ENCODE measurements around the gene SCGB2B2.

DNA sequence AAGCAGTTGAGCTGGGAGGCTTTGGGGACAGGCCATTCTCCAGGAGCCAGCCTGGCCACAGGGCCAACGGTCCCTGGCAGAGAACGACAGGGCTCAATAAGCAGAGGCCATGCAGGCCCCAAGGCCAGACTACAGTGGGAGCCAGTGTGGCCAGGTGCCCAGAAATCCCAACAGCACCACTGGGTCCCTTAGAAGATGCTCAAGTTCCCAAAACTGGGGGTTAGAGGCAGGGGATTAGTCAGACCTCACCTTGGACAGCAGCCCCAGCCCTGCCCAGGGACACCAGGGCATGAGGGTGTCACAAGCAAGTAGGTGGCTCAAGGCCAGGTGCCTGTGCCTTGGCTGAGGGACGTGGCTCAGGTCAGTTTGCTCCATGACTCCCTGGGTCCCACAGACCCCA is 12.8 kb downstream of the SCGB2B2 start:
- no peak for TF ChIP-seq POLR2A (IDR thresholded peaks at IDR 0.05; ENCODE audit: low read depth, low read length)
- no peak for TF ChIP-seq FOS (IDR thresholded peaks at IDR 0.05; ENCODE audit: low read depth, low read length)
- TF ChIP-seq, protein P1, sequence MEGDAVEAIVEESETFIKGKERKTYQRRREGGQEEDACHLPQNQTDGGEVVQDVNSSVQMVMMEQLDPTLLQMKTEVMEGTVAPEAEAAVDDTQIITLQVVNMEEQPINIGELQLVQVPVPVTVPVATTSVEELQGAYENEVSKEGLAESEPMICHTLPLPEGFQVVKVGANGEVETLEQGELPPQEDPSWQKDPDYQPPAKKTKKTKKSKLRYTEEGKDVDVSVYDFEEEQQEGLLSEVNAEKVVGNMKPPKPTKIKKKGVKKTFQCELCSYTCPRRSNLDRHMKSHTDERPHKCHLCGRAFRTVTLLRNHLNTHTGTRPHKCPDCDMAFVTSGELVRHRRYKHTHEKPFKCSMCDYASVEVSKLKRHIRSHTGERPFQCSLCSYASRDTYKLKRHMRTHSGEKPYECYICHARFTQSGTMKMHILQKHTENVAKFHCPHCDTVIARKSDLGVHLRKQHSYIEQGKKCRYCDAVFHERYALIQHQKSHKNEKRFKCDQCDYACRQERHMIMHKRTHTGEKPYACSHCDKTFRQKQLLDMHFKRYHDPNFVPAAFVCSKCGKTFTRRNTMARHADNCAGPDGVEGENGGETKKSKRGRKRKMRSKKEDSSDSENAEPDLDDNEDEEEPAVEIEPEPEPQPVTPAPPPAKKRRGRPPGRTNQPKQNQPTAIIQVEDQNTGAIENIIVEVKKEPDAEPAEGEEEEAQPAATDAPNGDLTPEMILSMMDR (conservative IDR thresholded peaks at IDR 0.05; ENCODE audit: low read depth, low read length): no peak
- TF ChIP-seq ELK1 (IDR thresholded peaks at IDR 0.05; ENCODE audit: borderline replicate concordance, low read depth, low read length): no peak

All from IMR-90 (cell line).